ENCODE data around the gene METRN. TPM values are rescaled to one million over a fixed set of nuclear protein-coding genes. Genes with fewer than 3 reads are reported as not detected.

The METRN gene
- total RNA-seq, 4 donors from 2014 or later: 10.0 to 30.9 (median 15.8) TPM

- H3K4me1 ChIP-seq: peaks cover 33% of the 10 kb centered on the region
- H3K27me3 ChIP-seq: peaks cover 98% of the 10 kb centered on the region
- 75% methylated on average over 8 of the region's 19 CpGs for WGBS
- no peak for TF ChIP-seq POLR2A (IDR thresholded peaks at IDR 0.05)
- TF ChIP-seq POLR2AphosphoS5 (IDR thresholded peaks at IDR 0.05): no peak
- TF ChIP-seq EP300 (IDR thresholded peaks at IDR 0.05): no peak
- no peak for TF ChIP-seq CTCF (IDR thresholded peaks at IDR 0.05)
- DNase-seq (ENCODE audit: low spot score in 2 of 2): no peak
- no peak overlapping the region for H3K4me3 ChIP-seq
- H3K9me3 ChIP-seq: no peaks in the 10 kb centered on the region
- no peaks in the 10 kb centered on the region for H3K36me3 ChIP-seq
- H3K27ac ChIP-seq: no peak overlapping the region
These were observed 15.8 kb upstream of the METRN start for GRCh38 chr16:698911-699671.

- peaks cover 26% of the 10 kb centered on the region for H3K4me1 ChIP-seq
- H3K4me3 ChIP-seq: no peak overlapping the region
- WGBS: no CpG with 5 or more reads among the region's 76 CpGs
- H3K36me3 ChIP-seq: no peaks in the 10 kb centered on the region
- no peak overlapping the region for H3K27ac ChIP-seq
- H3K9me3 ChIP-seq: no peaks in the 10 kb centered on the region
- no peak for DNase-seq (ENCODE audit: low spot score in 2 of 2)
- peaks cover 97% of the 10 kb centered on the region for H3K27me3 ChIP-seq
- TF ChIP-seq POLR2A (IDR thresholded peaks at IDR 0.05) (no peak), EP300 (IDR thresholded peaks at IDR 0.05) (no peak), CTCF (IDR thresholded peaks at IDR 0.05) (no peak), POLR2AphosphoS5 (IDR thresholded peaks at IDR 0.05) (no peak)
These were observed 14.0 kb upstream of the METRN start for GRCh38 chr16:700684-701584.

GRCh38 chr16:702341-702740 lies 12.6 kb upstream of the METRN start:
- Histone ChIP-seq H3K4me3 (no peak overlapping the region), H3K27me3 (peaks cover 97% of the 10 kb centered on the region), H3K36me3 (no peaks in the 10 kb centered on the region), H3K4me1 (peaks cover 34% of the 10 kb centered on the region), H3K27ac (no peak overlapping the region), H3K9me3 (no peaks in the 10 kb centered on the region)
- TF ChIP-seq POLR2A (IDR thresholded peaks at IDR 0.05) (no peak), CTCF (IDR thresholded peaks at IDR 0.05) (no peak), POLR2AphosphoS5 (IDR thresholded peaks at IDR 0.05) (no peak), EP300 (IDR thresholded peaks at IDR 0.05) (no peak)
- WGBS: 85% methylated on average over 19 of the region's 19 CpGs
- no peak for DNase-seq (ENCODE audit: low spot score in 2 of 2)

GRCh38 chr16:703406-703805 lies 11.5 kb upstream of the METRN start:
- H3K4me1 ChIP-seq: peaks cover 35% of the 10 kb centered on the region
- no peak overlapping the region for H3K4me3 ChIP-seq
- TF ChIP-seq POLR2AphosphoS5 (IDR thresholded peaks at IDR 0.05): no peak
- TF ChIP-seq CTCF (IDR thresholded peaks at IDR 0.05): no peak
- TF ChIP-seq POLR2A (IDR thresholded peaks at IDR 0.05): no peak
- no peak for TF ChIP-seq EP300 (IDR thresholded peaks at IDR 0.05)
- no peak for DNase-seq (ENCODE audit: low spot score in 2 of 2)
- no peak overlapping the region for H3K27ac ChIP-seq
- peaks cover 97% of the 10 kb centered on the region for H3K27me3 ChIP-seq
- H3K36me3 ChIP-seq: no peaks in the 10 kb centered on the region
- no peaks in the 10 kb centered on the region for H3K9me3 ChIP-seq
- WGBS: 74% methylated on average over 10 of the region's 12 CpGs

- no peak for DNase-seq (ENCODE audit: low spot score in 2 of 2)
- peaks cover 99% of the 10 kb centered on the region for H3K27me3 ChIP-seq
- WGBS: 53% methylated on average over 6 of the region's 7 CpGs
These were observed 10.9 kb upstream of the METRN start for GRCh38 chr16:704047-704446.

More at GRCh38 chr16:704047-704446, 10.9 kb upstream of the METRN start:
- no peak overlapping the region for H3K27ac ChIP-seq
- H3K36me3 ChIP-seq: no peaks in the 10 kb centered on the region
- TF ChIP-seq CTCF (IDR thresholded peaks at IDR 0.05): no peak
- TF ChIP-seq POLR2AphosphoS5 (IDR thresholded peaks at IDR 0.05): no peak
- no peak for TF ChIP-seq EP300 (IDR thresholded peaks at IDR 0.05)
- TF ChIP-seq POLR2A (IDR thresholded peaks at IDR 0.05): no peak
- H3K4me3 ChIP-seq: no peak overlapping the region
- no peaks in the 10 kb centered on the region for H3K9me3 ChIP-seq
- H3K4me1 ChIP-seq: peaks cover 35% of the 10 kb centered on the region
